Inflammatory macrophage treated with lipopolysaccharide for 1 hour (primary cell): Measurements from ENCODE around the gene ATP2B1.
A peak's percentile ranks its signal among the peaks of the same experiment; 100 is the strongest.

ENCODE experiments used
- DNase-seq, 2 donors: peaks; one replicate each; pipeline ENCODE4 v3.0.0-alpha.2; 2020 to 2022

Gene ATP2B1

GRCh38 chr12:89691659-89692058 lies 17.0 kb downstream of the ATP2B1 start:
- DNase-seq = no peak

DNA sequence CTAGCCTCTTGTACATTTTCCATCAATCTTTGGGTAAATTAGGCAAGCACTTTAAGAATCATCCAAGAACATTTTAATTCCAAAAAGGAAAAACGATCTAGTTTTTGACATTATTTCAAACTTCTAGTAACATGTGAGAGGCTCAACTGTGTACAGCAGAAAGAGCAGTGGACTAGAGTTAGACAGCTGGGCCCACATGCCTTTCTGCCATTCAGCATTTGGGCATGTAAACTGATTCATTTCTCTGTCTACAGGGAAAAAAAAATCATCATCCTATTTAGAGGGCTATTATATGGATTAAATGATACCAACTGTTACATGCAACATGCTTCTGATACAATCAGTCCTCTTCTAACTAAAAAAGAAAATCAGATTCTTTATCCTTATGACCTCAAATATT lies 17.7 kb downstream of the ATP2B1 start:
- no peak for DNase-seq

DNA sequence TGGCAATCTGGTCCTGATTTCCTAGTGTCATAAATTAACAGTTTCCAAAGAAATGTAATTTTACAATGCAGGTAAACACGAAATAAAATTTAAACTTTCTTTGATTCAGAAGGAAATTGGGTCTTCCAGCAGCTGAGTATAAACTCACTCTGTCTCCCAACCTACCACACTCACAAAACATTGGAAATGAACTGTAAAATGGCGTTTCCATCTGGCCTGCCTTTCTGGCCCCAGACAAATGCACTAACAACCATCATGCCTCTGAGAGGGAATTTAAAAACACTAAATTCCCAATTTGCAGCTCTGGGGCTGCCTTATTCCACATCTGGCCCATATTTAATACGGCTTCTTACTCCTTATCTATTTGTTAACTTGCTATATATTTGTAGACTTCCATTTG lies 19.3 kb downstream of the ATP2B1 start:
- DNase-seq = no peak

DNA sequence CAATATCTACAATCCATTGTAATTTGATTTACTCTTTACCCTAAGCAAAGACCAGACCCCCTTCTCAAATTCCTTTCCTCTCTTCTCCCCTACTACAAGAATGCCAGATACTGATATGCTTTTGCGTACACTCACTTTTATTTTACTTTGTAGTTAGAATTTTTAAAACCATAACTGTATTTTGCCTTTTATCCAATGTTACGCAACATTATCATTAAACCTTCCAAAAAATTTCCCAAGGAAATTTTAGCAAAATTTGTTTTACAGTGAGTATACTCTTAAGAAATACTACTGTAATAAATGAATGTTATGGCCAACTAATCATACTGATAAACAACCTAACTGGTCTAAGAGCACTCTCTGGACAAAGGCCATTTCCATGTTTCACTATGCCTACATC lies 22.3 kb downstream of the ATP2B1 start:
- DNase-seq = peak in 1 of 2 donors; percentile 11

DNA sequence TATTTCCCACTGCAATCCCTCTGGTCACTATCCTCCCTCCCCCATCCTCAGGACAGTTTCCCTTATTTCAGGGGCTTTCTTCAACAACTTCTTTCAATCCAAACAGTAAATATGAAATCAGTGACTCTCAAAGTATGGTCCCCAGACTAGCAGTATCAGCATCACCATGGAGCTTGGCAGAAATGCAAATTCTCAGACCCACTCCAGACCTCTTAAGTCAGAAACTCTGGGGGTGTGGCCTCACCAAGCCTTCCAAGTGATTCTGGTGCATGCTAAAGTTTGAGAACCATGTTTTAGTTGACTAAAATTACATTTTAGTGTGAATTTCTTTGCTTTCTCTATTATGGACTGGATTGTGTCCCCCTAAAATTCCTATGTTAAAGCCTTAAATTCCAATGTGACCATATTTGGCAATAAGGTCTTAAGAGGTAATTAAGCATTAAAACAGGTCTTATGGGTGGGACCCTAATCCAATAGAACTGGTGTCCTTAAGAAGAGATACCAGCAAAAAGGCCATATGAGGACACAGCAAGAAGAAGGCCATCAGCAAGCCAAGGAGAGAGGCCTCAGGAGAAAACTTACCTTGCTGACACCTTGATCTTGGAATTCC lies 23.2 kb downstream of the ATP2B1 start:
- no peak for DNase-seq

- DNase-seq = no peak
These were observed 24.5 kb downstream of the ATP2B1 start for GRCh38 chr12:89684136-89684535.

DNA sequence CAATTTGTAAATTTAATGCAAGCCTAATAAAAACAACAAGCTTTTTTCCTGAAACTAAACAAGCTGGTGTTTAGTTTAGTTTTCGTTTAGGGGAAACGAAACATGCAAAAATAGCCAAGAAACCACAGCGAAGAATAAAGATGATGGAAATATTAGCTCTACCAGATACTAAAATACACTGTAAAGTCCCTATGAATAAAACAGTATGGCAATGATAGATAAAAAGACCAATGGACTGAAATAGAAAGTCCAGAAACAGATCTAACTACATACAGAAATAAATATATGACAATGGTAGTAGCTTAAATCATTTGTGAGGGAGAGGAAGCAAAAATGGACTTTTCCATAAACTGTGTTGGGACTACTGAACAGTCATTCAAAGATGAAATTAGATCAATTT lies 26.4 kb downstream of the ATP2B1 start:
- DNase-seq = no peak

- DNase-seq = no peak
These were observed 28.2 kb downstream of the ATP2B1 start for GRCh38 chr12:89680409-89680808.

DNA sequence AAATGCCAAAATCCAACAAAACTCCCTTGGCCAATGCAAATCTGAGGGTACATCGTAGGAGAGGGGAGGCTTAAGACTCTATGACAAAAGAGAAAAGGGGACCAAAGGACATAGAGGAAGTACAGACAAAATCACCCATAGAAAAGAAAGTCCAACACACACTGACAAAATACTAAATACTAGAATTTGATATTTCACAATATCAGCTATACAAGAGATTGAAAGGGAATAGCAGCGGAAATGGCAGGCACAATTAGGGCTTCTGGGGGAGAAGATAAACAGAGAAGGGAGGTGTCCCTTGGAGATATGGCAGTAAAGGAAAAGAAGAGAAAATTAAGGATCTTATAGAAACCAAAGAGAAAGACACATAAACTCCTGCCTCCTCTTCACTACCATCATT lies 29.0 kb downstream of the ATP2B1 start:
- DNase-seq = no peak

- DNase-seq = no peak
These were observed 30.4 kb downstream of the ATP2B1 start for GRCh38 chr12:89678225-89678624.

- no peak for DNase-seq
These were observed 31.7 kb downstream of the ATP2B1 start for GRCh38 chr12:89676930-89677329.

DNA sequence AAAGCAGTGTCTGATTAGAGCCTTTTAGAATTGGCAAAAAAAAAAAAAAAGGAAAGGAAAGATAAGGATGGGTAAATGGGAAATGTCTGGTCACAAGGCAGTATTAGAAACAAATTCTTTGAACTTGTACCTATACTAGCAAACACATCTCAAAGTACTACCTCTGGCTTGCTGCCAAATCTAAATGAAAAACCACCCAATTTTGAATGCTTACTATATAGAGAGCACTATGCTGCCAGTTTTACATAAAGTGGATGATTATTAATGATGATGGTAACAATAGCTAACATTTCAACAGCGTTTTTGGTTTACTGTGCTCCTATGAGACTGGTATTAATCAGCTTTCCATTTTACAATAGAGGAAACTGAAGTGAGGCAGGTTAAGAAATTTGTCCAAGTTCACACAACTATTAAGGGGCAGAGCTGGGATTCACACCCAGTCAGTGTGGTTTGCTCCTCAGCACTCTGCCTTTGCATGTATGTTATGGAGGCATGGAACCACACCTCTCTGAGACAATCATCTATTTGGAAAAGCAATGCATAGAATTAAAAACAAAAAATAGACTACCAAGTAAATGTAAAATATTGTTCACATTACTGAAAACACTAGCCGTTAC lies 34.2 kb downstream of the ATP2B1 start:
- DNase-seq = no peak

DNA sequence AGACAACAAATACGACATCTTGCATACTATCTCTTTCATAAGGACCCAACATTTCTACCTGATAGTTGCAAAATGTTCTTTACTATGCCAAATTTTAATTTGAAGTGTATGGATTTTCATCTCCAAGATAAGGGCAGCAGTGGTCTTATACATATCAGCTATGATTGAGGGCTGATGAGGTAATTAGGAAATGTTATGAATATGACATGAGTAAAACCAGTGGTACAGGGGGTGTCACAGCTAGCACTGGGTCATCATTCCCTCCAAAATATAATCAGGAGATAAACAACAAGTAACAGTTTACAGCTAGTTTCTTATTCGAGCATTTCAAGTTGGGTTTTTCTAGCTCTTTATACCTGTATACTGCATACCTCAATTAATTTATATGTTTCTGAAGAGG lies 35.0 kb downstream of the ATP2B1 start:
- DNase-seq = no peak

DNA sequence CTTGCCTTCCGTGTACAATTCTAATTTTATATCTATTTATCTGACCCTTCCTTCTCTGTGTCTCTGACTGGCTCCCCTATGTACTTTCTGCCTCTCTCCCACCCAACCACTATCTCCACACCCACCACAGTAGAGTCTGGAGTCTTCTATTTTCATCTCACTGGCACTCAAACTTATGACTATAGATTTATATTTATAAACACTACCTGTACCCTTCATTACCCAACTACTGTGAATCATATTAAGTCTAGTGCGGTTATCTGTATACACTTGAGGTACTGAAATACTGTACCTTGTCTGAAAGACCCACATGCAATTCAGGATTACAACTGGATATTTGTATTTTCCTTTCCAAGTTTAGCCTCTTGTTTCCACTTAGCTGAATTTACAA lies 36.1 kb downstream of the ATP2B1 start:
- DNase-seq = no peak

DNA sequence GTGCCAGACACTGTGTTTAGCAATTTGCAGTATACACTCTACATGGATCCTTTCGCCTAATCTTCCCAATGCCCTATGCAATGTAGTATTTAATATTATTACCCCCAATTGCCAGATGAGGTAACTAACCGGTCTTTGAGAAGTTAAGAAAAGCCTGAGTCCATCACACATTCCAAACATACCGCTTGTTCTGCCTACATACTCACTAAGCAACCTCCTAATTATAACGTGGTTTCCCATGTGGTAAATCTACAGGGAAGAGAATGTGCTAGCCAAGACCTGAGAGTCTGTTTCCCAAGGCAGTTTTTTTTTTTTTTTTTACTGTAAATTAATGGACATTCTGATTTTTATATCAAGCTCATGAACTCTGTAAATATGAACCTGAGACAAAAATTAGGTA lies 37.2 kb downstream of the ATP2B1 start:
- DNase-seq = no peak

DNA sequence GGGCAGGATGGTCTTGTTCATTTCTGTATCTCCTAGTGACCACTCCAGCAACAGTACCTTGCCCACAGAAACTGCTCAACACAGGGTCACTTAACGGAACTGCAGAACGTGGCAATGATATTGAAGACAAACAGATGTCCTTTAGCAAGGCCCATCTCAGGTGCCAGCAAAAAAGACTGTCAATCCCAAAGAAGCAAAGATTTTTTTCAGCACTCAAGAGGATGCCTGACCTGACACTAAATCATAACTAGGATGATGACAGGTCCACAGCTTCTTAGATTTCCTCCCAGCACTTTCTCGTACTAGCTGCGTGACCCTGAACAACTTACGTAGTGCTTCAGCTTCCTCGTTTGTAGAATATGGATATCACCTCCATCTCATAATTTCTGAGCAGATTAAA lies 39.4 kb downstream of the ATP2B1 start:
- DNase-seq = no peak

- no peak for DNase-seq
These were observed 43.1 kb downstream of the ATP2B1 start for GRCh38 chr12:89665556-89665955.

- no peak for DNase-seq
These were observed 44.2 kb downstream of the ATP2B1 start for GRCh38 chr12:89664441-89664840.

- peak; percentile 26 to 42 for DNase-seq
These were observed 44.9 kb downstream of the ATP2B1 start for GRCh38 chr12:89663577-89664357.

DNA sequence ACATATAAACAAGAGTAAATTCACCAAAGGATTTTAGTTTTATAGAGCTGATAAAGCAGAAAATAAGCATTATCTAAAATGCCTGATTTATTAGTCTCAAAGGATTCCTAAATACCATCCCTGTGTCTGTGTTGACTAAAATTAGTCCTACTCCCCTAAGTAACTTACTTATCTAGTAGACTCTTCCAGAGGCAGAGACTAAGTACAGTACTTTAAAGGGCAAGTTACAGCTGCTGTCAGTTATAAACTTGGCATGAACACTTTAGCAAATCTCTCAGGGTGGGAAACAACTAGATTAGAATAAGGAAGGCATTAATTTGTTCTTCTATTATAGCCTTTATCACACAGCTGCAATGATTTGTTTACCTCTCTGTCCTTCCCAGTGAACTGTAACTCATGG lies 46.0 kb downstream of the ATP2B1 start:
- DNase-seq = no peak

DNA sequence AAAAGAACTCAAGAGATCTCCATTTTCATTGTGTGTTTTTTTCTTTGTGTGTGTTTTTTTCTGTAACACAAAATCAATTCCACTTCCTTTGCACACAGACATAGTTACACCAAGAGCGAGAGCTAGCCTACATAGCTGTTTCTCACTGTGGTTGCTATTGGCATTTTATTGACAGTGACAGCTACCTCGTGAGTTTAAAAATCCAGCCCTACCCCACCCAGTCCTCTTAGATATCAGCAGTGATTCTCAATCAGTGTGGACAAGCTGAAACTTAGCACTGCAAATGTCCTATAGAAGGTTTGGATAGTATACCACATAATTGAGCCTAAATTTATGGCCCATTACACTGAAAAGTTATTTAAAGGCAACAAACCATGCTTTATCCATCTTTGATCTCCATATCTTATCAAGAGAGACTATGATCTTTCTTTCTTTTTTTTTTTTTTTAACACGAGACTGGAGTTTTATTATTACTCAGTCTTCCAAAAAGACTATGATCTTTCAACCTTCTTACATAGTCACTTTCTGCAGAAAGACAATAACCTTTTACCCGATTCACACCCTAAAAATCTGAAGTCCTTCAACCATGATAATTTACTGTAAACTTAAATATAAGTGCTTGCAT lies 46.8 kb downstream of the ATP2B1 start:
- no peak for DNase-seq

GRCh38 chr12:89657739-89658138 lies 50.9 kb downstream of the ATP2B1 start:
- no peak for DNase-seq

DNA sequence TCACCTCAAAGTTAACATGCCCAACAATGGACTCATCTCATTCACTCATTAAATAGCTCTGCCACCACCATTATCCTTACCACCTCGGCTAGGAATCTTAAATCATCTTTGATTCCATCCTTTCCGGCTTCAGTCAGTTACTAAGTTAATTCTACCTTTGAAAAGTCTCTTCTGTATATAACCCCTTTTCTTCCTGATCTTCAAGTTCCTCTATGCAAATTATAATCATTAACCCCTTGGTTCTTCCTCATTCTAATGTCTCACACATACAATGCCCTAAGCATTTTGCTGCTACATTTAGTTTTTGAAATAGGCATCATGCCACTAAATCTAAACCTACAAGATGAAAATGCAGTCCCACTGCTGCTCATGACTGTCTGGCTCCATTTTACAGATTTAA lies 51.6 kb downstream of the ATP2B1 start:
- peak in 1 of 2 donors; percentile 35 for DNase-seq

DNA sequence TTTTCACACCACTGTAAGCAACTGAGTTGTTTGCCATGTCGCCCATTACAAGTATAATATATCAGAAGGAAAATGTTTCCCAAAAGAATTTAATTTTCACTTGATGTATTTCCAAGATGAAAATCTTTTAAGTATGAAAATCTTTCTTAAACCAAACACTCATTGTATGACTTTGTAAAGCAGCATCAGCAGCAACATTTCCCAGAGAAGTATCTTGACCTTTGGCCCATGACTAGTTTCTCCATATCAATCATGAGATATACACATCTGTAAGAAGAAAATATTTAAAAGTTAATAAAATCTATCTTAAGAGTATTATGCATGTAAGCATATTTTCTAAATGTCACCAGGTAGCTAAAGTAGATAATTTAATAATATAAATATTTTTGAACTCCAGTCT lies 52.8 kb downstream of the ATP2B1 start:
- no peak for DNase-seq
